Fibroblast of skin of left biceps (primary cell): ENCODE measurements around the gene HRG.
"Not testable (repeated sequence)": the region's sequence is repeated elsewhere in the genome, so short reads cannot be mapped to it uniquely, and the experiment has no call there.

Experiments used
- DNase-seq, 2 experiments: peaks; one replicate each; pipeline ENCODE4 v3.0.0-alpha.2; 2013; ENCODE audit warnings: low read depth in 2 of 2

The HRG gene, protein sequence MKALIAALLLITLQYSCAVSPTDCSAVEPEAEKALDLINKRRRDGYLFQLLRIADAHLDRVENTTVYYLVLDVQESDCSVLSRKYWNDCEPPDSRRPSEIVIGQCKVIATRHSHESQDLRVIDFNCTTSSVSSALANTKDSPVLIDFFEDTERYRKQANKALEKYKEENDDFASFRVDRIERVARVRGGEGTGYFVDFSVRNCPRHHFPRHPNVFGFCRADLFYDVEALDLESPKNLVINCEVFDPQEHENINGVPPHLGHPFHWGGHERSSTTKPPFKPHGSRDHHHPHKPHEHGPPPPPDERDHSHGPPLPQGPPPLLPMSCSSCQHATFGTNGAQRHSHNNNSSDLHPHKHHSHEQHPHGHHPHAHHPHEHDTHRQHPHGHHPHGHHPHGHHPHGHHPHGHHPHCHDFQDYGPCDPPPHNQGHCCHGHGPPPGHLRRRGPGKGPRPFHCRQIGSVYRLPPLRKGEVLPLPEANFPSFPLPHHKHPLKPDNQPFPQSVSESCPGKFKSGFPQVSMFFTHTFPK

DNA sequence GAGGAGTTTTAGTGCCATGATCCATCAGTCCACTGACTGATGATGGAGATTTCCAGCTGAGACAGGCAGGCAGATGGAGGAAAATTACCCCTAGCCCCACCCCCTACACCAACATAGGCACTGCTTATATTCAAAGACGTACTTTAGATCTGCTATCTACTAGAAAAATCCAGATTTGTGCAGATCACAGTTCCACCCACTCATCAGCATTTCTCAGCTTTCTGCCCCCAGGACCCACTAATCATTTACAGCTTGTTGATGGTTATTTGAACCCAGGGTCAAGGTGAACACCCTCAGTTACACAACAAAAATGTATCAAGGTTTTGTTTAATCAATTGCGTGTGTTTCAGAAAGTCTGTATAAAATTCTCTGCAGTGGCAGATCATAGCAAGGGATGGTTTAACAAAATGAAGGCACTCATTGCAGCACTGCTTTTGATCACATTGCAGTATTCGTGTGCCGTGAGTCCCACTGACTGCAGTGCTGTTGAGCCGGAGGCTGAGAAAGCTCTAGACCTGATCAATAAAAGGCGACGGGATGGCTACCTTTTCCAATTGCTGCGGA, at the start of gene HRG:
HRG (plus strand) TSS at position 390 of the 564 bp plus-strand sequence; CDS start at position 408, 18 bp downstream.
- no peak for DNase-seq

DNA sequence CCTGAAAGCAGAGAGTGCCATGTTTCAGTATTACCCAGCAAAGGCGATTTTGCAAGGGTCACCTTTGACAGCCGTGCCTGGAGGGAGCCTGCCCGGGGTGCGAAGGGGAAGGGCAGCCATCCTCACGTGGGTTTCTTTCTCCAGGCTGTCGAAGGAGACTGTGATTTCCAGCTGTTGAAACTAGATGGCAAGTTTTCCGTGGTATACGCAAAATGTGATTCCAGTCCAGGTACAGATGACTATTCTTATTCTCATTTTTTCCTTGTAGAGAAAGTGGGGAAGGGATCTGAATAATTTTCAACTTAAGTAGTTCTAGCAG, 49.6 kb upstream of the HRG start:
- DNase-seq, result no peak

DNA sequence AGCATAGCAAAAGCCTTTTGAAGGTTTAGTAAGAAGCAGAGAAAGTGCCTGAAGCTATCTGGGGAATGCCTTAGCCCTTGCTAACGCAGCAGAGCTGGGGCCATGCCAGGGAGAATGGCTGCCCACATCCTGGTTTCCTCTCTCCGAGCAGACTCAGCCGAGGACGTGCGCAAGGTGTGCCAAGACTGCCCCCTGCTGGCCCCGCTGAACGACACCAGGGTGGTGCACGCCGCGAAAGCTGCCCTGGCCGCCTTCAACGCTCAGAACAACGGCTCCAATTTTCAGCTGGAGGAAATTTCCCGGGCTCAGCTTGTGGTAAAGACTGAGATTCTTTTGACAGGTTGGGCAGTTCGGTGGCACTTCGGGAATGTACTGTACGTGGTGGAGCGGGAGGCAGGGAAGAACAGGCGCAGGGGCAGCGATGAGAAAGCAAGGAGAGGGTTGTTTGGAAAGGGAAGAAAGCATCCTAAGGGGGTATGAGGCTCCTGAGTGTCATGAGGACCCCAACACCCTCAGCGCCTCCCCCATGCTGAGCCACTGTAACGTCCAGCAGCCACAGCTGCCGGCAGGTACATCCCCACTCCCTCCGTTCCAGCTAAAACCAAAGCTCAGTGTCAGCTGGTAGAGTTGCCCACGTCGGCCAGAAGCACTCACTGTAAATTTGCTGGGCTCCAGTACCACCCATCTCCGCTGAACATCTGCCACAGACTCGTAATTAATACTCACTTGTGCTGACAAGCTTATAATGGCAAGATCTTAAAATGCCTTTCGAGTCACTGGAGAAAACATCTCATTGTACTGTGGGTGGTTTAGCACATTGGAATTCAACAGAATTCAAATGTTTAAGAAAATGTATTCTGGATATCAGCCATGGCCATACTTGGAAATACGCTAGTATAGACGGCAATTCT, 48.5 kb upstream of the HRG start:
- peak; percentile 85 to 87 for DNase-seq

DNA sequence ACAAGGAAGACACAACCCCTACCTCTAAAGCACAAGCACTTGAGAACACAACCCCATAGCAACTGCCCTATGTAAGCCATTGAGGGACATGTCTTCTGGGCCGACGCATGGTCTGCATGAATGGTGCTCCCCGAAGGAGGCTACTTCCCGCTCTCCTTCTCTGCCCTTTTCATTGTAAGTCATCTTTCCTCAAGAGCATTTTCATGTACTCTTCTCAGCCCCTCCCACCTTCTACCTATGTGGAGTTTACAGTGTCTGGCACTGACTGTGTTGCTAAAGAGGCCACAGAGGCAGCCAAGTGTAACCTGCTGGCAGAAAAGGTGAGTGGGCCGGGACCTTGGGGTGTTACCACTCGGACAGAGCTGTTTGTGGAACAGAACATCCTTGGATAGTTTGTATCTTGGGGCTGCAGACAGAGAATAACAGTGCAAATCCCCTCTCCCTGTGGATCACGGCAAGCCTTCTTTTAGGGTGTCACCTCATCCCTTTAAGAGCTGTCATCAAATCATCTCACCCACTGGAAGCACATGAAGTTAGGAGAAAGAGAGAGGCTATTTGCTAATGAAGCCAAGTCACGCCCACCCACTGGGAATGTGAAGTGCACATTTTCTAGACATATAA, 47.4 kb upstream of the HRG start:
- no peak for DNase-seq

DNA sequence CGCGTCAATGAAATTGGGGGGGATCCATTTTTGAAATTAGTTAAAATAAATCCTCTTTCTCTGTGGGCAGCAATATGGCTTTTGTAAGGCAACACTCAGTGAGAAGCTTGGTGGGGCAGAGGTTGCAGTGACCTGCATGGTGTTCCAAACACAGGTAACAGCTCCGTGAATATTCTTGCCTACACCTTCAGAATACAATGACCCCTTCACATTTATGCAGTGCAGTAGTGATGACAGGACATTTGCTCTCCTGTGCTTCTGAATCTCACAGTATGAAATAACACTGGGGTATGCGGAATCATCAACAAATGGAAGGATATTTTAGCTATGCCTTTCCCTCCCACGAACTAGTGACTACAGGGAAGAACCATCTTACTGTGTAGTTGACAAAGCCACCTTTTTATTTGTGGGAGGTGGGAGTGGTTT, 46.0 kb upstream of the HRG start:
- DNase-seq, result no peak

DNA sequence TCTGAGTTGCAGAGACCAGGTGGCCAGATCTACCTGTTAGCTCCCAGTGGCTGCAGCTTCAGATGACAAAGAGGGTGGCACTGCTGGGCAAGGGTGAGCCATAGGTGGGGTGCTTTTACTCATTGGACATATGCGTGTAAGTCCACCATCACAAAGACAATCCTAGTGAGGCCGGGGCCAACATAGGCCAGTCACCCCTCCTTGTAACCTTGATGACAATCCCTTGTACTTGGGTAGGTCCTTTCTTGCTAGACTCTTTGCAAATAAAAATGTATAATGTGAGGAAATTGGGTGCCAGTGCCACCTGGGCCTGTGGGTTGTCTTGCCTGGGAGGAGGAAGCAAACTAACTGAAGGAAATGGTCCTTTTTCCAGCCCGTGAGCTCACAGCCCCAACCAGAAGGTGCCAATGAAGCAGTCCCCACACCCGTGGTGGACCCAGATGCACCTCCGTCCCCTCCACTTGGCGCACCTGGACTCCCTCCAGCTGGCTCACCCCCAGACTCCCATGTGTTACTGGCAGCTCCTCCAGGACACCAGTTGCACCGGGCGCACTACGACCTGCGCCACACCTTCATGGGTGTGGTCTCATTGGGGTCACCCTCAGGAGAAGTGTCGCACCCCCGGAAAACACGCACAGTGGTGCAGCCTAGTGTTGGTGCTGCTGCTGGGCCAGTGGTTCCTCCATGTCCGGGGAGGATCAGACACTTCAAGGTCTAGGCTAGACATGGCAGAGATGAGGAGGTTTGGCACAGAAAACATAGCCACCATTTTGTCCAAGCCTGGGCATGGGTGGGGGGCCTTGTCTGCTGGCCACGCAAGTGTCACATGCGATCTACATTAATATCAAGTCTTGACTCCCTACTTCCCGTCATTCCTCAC, 45.4 kb upstream of the HRG start:
- DNase-seq, result no peak

DNA sequence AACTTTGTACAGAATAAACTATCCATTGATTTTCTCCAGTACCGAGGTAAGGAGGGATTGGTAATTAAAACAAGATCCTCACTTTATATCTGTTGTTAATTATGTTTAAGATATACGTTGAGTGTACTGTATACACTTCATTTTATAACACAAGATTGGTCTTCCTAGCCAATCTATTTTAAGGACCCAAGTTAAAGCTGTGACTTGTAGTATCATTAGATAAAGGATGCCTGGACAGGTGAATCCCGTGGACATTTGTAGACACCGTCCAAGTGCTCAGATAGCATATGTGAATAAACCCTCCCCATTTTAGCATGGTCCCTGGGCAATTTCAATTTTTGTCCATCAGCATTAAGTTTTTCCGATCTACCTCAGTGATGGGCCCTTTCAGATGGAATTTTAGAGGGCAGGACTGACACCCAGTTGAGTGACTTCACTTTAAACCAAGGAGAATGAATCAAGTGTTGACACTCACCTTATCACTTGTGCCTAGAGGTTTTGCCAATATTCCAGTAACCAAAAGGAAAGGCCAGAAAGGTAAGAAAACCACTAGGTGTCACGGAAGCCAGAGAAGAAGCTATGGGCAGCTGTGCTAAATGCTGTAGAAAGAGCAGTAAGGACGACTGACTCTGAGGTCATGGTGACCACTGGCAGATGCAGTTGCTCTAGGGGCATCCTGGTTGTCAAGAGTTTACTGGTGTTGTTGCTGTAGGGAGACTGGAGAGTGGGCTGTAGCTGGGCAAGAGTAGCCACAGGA, 43.7 kb upstream of the HRG start:
- DNase-seq, result no peak

DNA sequence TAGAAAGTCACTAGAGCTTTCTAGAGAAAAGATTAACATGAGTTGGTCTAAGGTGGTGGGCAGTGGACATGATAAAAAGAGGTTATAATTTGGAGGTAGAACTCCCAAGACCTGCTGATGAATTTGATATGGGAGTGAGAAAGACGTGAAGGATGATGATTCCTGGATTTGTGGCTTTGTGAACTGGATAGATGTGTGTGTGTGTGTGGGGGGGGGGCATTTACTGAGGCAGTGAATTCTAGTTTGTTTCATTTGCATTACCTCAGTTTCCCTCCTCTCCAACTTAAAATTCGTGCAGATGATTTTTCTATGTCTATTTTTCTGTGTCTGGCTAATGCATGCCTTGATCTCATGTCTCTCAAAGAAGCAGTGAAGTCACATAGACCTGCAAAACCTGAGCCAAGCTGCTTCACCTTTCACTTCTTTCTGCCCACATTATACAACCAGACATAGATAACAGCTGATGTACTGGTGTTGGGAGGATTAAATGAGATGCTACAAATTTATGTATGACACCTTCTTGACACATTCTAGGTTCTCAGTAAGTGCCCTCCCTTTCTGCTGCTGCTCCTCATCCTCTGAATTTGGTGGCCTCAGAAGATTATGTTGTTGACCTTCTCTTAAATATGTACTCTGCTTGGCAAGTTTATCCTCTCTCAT, 43.0 kb upstream of the HRG start:
- no peak for DNase-seq

DNA sequence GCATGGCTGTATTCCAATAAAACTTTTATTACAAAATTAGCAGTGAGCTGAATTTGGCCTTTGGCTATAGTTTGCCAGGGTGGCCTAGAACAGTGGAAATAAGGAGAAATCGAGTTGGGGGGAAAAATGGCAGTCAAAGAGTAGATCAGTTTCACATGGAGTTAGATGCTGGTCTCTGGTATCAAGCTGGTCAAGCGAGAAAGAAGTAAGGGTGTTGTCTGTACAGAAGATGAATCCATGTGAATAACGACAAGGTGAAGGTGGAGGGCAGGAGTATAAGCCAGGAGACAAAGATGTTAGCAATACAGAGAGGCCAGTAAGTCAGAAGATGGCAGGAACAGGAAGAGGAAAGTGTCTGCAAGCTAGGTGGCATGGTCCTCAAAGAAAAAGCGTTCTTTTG, 41.2 kb upstream of the HRG start:
- DNase-seq, result no peak

DNA sequence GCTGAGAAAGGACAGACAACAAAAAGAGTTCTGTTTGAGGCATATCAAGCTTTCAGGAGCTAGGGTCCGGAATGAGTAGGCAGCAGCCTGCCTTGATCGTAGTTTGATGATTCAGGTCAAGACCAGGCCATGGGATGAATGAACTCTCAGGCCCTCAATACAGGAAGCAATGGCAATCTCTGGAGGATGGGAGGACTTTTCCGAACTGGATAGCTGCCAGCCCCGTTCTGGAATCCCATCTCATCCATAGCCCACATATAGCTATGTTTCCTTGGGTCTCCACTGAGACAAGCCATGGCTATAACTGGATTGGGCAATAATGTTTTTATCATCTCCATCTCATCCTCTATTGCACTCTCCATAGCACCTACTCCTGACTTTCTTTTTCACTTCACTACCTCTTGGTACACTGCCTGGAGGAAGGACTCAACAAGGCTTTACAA, 40.2 kb upstream of the HRG start:
- DNase-seq, result no peak

DNA sequence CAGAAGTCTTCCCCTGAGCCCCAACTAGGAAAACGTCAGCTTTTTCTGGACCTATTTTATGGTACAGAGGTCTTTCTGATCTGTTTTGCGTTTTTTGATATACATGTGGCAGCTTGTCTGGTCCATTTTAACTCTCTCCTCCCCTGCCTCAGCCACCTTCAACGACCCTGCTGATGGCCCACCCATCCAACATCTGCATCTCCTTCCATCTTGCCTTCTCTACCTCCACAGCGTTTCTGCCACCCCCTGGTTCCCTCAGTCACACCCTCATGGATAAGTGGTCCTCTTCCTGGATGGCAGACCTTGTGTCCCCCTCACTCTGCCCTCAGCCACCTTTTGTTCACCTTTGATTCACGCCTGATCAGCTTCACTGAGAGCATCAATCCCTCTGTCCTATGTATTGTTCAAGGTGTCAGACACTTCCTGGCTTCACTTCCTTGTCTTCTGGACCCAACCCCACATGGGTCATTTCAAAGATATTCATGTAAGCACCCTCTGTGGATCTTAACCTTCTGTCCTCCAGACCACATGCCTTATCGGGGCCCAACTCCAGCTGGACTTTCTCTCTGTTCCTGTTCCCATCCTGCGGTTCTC, 39.5 kb upstream of the HRG start:
- no peak for DNase-seq

DNA sequence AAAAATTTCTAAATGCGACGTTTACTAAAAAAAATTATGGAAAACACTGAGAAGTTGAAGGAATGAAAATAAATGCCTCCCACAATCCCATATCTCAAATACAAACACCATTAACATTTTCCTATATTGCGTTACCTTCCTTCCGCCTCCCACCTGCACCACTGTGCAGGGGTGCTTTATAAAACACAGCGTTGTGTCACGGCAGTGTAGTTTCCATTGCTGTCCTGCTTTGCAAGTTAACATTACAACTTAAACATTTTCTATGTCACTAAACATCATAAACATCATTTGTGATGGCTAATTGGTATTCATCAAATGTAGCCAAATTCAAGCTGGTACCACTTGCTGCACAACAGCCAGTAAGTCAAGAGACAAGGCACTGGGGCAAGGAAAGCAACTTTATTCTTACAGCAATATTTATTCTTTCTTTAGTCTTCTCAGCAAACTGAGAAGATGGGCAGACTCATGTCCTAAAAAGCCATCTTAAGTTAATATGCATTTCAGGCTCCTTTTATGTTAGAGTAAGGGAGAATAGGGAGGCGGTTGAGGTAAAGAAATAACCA, 37.9 kb upstream of the HRG start:
- DNase-seq, result no peak

DNA sequence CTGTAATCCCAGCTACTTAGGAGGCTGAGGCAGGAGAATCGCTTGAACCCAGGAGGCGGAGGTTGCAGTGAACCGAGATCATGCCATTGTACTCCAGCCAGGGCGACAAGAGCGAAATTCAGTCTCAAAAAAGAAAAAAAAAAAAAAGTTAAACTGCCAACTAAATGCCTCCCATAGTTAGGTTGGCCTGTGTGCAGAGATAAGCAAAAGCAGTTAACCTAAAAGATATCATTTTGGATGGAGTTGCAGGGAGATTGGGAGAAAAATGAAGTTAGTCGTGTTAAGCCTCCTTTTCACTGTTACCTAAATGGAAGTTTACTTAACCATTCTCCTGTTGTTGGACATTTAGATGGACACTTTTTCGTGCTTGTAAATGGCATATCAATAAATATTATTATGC, 37.1 kb upstream of the HRG start:
- no peak for DNase-seq

DNA sequence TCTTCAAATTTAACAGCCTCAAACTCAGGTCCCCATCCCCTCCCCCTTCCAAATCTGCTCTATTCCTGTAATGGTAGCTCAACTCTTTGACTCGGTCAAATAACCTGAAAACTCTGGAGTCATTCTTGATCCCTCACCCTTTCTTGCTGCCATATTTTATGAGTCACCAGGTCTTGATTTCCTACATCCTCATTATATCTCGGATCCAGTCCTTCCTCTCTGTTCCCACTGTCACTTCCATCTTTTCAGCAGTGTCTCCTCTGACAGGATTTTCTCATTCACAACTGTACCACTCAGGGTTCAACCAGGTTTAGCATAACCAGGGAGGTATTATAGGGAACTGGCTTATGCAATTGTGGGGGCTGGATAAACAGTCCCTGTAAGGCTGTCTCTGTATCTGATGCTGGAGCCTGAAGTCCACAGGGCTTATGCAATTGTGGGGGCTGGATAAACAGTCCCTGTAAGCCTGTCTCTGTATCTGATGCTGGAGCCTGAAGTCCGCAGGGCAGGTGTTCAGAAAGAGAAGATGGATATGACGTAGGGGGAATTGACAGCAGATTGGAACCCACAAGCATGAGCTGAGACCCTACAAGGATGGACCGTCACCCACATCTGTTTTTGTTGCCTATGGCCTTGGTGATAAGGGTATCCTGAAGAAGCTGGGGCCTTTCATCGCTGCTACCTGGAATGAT, 34.7 kb upstream of the HRG start:
- DNase-seq, result no peak

DNA sequence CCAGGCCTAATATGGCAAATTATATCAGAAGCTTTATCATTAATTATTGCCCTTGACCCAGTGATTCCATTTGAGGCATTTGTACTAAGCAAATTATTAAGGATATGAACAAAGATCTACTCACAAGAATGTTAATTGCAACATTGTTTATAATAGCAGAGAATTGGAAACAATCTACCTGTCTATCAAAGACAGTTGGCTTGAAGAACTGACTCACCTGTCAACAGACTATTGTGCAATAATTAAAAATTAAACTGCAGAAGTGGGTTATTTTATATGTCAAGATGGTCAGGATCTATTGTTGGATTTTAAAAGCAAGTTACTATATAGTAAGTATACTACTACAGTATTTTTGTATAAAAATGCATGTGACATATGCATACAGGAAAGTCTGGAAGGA, 32.3 kb upstream of the HRG start:
- DNase-seq, result no peak

DNA sequence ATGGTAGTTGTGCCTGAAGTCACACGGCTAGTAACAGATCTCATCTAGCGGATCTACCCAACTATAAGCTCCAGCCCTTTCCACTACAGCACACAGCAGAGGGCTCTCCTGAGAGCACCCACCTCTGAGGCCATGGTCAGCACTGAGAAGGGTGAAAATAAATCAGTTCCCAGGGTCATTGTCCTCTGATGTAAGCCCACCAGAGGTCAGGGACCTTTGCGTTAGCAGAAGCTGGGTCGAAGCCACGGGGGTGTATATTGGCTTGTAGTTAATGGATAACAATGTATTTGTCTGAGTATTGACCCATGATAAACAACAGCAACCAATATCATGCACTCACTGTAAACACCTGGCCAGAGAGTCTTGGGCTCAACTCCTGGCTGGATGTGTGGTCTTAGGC, 31.6 kb upstream of the HRG start:
- DNase-seq, result not testable (repeated sequence)

DNA sequence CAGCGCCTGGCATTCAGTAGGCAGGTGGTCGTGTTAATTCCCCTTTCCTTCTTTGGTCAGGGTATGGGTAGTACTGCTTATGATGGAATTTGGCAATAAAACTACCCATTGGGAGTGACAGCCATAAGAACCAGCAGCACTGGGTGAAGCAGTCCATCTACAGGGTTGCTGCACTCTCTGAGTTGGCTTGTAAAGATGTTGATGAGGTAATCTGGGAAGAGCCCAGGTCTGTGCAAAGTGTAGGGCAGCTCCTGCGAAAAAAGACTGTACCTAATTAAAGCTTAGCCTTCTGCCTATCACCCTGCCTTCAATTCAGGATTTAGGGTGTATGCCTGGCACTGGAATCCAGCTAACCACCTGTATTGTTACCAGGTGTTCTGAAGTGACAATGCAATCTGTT, 30.3 kb upstream of the HRG start:
- DNase-seq, result no peak

DNA sequence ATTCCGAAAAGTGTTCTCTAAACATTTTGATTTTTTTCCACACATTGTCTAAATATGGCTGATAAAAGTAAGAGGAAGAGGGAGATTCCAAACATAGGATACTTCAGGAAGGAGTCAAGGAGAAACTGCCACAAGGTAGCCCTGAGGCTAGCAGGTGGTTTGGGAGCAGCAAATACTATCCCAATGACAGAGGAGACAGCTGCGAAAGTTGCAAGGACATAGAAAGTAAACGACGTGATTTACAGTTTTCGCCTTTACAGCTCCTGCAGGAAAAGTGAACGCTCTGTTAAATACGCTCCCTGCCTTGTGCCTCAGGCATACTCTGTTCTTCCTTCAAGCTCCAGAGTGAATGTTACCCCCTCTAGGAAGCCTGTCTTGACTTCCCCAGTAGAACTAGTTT, 29.3 kb upstream of the HRG start:
- DNase-seq, result no peak
